Measurements from ENCODE around the gene SEC24A. TPM values are rescaled to one million over a fixed set of nuclear protein-coding genes. Genes with fewer than 3 reads are reported as not detected.

Gene SEC24A
- total RNA-seq, 1 experiment from 2014 or later: 22.0 TPM

GRCh38 chr5:134735243-134735642 is 86.7 kb downstream of the SEC24A start:
- DNase-seq (ENCODE audit: low spot score): no peak
- POLR2A ChIA-PET (ENCODE audit: low non-redundant PET): no interaction called here
- BruUV-seq (replicated peaks): no TSS peak
- Histone ChIP-seq H3K4me3 (ENCODE audit: low read depth, low read length, poor library complexity, severe bottlenecking) (no peak overlapping the region), H3K4me1 (ENCODE audit: insufficient read depth, low read length, poor library complexity, severe bottlenecking) (peaks cover 6% of the 10 kb centered on the region), H3K27me3 (replicated peaks; ENCODE audit: insufficient read depth, low read depth, low read length, poor library complexity) (no peaks in the 10 kb centered on the region), H3K36me3 (ENCODE audit: insufficient read depth, low read length, poor library complexity, severe bottlenecking) (no peaks in the 10 kb centered on the region), H3K27ac (ENCODE audit: low read depth, low read length, poor library complexity, severe bottlenecking) (no peak overlapping the region), H3K9me3 (ENCODE audit: low read depth, low read length, poor library complexity, severe bottlenecking) (no peaks in the 10 kb centered on the region)
- CTCF ChIA-PET: no interaction called here
- intact Hi-C loops (cut with micrococcal nuclease; ENCODE audit: unreplicated experiment): loop anchor here (5.0 kb wide), 2 partner anchors 208 to 457 kb away; partner anchors contain the start of gene JADE2
- TF ChIP-seq EZH2 (IDR thresholded peaks at IDR 0.05; ENCODE audit: borderline replicate concordance, low read depth, low read length, poor library complexity, severe bottlenecking) (no peak), CTCF (conservative IDR thresholded peaks at IDR 0.05; ENCODE audit: low read depth, low read length) (no peak)

DNA sequence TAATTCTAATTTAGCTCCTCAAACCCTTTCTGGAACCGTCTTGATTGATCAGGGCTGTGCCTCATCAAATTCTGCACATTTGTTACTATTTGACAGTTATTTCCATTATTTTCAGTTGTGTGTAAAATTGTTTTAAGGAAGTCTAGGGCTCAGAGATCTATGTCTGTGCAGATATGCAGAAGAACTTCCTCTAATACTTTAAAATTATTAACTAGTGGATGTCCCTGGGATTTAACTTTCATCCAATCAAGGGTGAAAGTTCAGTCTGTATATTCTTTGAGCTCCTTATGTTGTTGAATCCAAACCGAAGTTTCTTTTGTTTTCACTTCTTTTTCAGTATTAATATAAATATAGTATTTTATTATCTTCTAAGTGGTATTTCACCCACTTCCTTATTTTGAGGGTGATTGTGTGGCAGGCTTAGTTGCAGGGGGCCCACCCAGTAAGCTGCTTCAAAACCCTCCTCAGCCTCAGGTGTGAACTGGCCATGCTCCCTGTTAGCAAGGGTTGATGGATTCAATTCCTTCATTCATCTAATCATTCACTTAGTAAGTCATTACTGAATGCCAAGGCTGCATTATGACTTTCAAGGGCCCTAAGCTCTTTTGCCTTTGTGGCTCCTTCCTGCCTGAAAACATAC is 87.7 kb downstream of the SEC24A start:
- Histone ChIP-seq H3K27ac (ENCODE audit: low read depth, low read length, poor library complexity, severe bottlenecking) (no peak overlapping the region), H3K27me3 (replicated peaks; ENCODE audit: insufficient read depth, low read depth, low read length, poor library complexity) (no peaks in the 10 kb centered on the region), H3K9me3 (ENCODE audit: low read depth, low read length, poor library complexity, severe bottlenecking) (no peaks in the 10 kb centered on the region), H3K4me1 (ENCODE audit: insufficient read depth, low read length, poor library complexity, severe bottlenecking) (peaks cover 6% of the 10 kb centered on the region), H3K4me3 (ENCODE audit: low read depth, low read length, poor library complexity, severe bottlenecking) (no peak overlapping the region), H3K36me3 (ENCODE audit: insufficient read depth, low read length, poor library complexity, severe bottlenecking) (peaks cover under 1% of the 10 kb centered on the region)
- intact Hi-C loops (cut with micrococcal nuclease; ENCODE audit: unreplicated experiment): loop anchor here (5.0 kb wide), 2 partner anchors 209 to 456 kb away; partner anchors contain the start of gene JADE2
- BruUV-seq (replicated peaks): no TSS peak
- POLR2A ChIA-PET (ENCODE audit: low non-redundant PET): interaction anchor here (0.6 kb wide), 1 partner anchor 11 kb away, joined by 6 read pairs; no protein-coding TSS in a partner anchor
- TF ChIP-seq CTCF (conservative IDR thresholded peaks at IDR 0.05; ENCODE audit: low read depth, low read length) (no peak), EZH2 (IDR thresholded peaks at IDR 0.05; ENCODE audit: borderline replicate concordance, low read depth, low read length, poor library complexity, severe bottlenecking) (no peak)
- DNase-seq (ENCODE audit: low spot score): no peak
- CTCF ChIA-PET: no interaction called here

DNA sequence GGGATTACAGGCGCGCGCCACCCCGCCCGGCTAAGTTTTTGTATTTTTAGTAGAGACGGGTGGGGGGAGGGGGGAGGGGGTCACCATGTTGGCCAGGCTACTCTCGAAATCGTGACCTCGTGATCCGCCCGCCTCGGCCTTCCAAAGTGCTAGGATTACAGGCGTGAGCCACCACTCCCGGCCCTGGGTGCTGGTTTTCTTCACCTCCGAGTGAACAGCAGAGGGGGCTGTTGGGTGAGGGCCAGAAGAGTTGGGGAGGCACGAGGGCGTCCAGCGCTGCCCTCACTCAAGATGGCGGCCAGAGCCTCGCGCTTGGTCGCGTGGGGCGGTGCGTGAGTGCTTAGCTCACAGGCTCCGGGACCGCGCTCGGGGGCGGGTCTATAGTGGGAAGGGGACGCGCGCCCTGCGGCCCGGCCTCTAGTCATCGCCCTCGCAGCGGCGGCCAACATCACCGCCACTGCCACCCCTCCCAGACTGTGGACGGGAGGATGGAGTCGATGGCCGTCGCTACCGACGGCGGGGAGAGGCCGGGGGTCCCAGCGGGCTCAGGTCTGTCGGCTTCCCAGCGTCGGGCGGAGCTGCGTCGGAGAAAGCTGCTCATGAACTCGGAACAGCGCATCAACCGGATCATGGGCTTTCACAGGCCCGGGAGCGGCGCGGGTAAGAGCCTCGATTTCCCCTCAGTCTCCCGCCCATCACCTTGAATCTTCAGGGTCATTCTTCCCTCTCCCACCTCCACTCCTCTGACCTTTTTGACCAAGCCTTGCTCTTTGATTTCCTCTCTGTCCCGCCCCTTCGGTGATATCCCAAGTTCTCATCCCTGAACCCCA is 89.8 kb downstream of the SEC24A start, which contains the start of gene CAMLG:
TSS of gene CAMLG (plus strand) at position 416 of the 830 bp plus-strand sequence. CDS start at position 489, 73 bp downstream.
- POLR2A ChIA-PET (ENCODE audit: low non-redundant PET): interaction anchor here (0.5 to 0.6 kb wide), 3 partner anchors 25 to 524 kb away, joined by 3 to 10 read pairs (median 3); no protein-coding TSS in a partner anchor
- H3K9me3 ChIP-seq (ENCODE audit: low read depth, low read length, poor library complexity, severe bottlenecking): no peaks in the 10 kb centered on the region
- BruUV-seq (replicated peaks): no TSS peak
- peaks cover 6% of the 10 kb centered on the region for H3K4me1 ChIP-seq (ENCODE audit: insufficient read depth, low read length, poor library complexity, severe bottlenecking)
- intact Hi-C loops (cut with micrococcal nuclease; ENCODE audit: unreplicated experiment): loop anchor here (1.0 to 5.0 kb wide), 4 partner anchors 112 to 454 kb away; partner anchors contain the start of genes JADE2 and PCBD2
- DNase-seq (ENCODE audit: low spot score): peak; percentile 99
- peak within 1 kb of the TSS; percentile 91 for H3K27ac ChIP-seq (ENCODE audit: low read depth, low read length, poor library complexity, severe bottlenecking)
- H3K36me3 ChIP-seq (ENCODE audit: insufficient read depth, low read length, poor library complexity, severe bottlenecking): peaks cover 13% of the 10 kb centered on the region
- H3K27me3 ChIP-seq (replicated peaks; ENCODE audit: insufficient read depth, low read depth, low read length, poor library complexity): no peaks in the 10 kb centered on the region
- CTCF ChIA-PET: interaction anchor here (0.6 to 1.0 kb wide), 5 partner anchors 13 to 594 kb away, joined by 3 to 7 read pairs (median 4); partner anchors contain the start of gene PCBD2
- TF ChIP-seq EZH2 (IDR thresholded peaks at IDR 0.05; ENCODE audit: borderline replicate concordance, low read depth, low read length, poor library complexity, severe bottlenecking) (no peak), CTCF (conservative IDR thresholded peaks at IDR 0.05; ENCODE audit: low read depth, low read length) (peak; percentile 77)
- peak within 1 kb of the TSS; percentile 85 for H3K4me3 ChIP-seq (ENCODE audit: low read depth, low read length, poor library complexity, severe bottlenecking)

All from A673 (cell line).